Osteoblast (primary cell): ENCODE measurements around the gene SERPINA9. TPM values are rescaled to one million over a fixed set of nuclear protein-coding genes. Genes with fewer than 3 reads are reported as not detected.

ENCODE experiments used
- DNase-seq: peaks from one replicate; pipeline ENCODE4 v3.0.0; 2011; ENCODE audit warnings: low spot score, mixed read lengths; ENCODE audit not compliant: insufficient read length; ENCODE audit errors: missing footprints
- H2AFZ ChIP-seq: 2 replicates; pipeline ENCODE4 v1.6.0; 2011; ENCODE audit warnings: mild to moderate bottlenecking, low read length
- H3K27ac ChIP-seq: 2 replicates; pipeline ENCODE4 v1.5.1; 2011; ENCODE audit warnings: mild to moderate bottlenecking, low read depth, low read length, moderate library complexity
- H3K27me3 ChIP-seq: 2 replicates; pipeline ENCODE4 v1.6.0; 2012; ENCODE audit warnings: mild to moderate bottlenecking, control low read depth, inconsistent platforms, low read length, moderate library complexity; ENCODE audit not compliant: insufficient read depth
- H3K36me3 ChIP-seq: 2 replicates; pipeline ENCODE4 v1.5.1; 2011; ENCODE audit warnings: mild to moderate bottlenecking, low read length, control low read depth, moderate library complexity; ENCODE audit not compliant: insufficient read depth
- H3K4me1 ChIP-seq: 2 replicates; pipeline ENCODE4 v1.5.1; 2011; ENCODE audit warnings: mild to moderate bottlenecking, low read length, control low read depth, moderate library complexity; ENCODE audit not compliant: insufficient read depth
- H3K4me2 ChIP-seq: 2 replicates; pipeline ENCODE4 v1.6.0; 2011; ENCODE audit warnings: mild to moderate bottlenecking, low read length; ENCODE audit not compliant: insufficient read depth
- H3K4me3 ChIP-seq: fragments of 200-600 bp; sonication (generic); 3 replicates; pipeline ENCODE4 v1.5.1; 2012; ENCODE audit warnings: mild to moderate bottlenecking, low read length, inconsistent platforms; ENCODE audit not compliant: insufficient read depth
- H3K79me2 ChIP-seq: 2 replicates; pipeline ENCODE4 v1.6.0; 2012; ENCODE audit warnings: mild to moderate bottlenecking, low read length, control low read depth, inconsistent platforms; ENCODE audit not compliant: insufficient read depth
- H3K9me3 ChIP-seq: 2 replicates; pipeline ENCODE4 v1.5.1; 2011; ENCODE audit warnings: low read depth, low read length, control low read depth
- H4K20me1 ChIP-seq: 2 replicates; pipeline ENCODE4 v1.6.0; 2012; ENCODE audit warnings: mild to moderate bottlenecking, low read length, control low read depth; ENCODE audit not compliant: insufficient read depth
- total RNA-seq: library from RNA; depleted of rRNA; stranded (reverse); fragments of >200 nt; gene quantifications from 2 replicates; pipeline ENCODE4 v1.2.3, GENCODE V29; 2012
- TF ChIP-seq, protein P1 (sequence below): IDR thresholded peaks from 2 replicates; pipeline ENCODE4 v1.5.1; 2011; ENCODE audit warnings: mild to moderate bottlenecking, low read depth, low read length, moderate library complexity; ENCODE audit errors: extremely low read depth

SERPINA9 gene
- total RNA-seq, 1 donor: under 0.01 TPM

DNA sequence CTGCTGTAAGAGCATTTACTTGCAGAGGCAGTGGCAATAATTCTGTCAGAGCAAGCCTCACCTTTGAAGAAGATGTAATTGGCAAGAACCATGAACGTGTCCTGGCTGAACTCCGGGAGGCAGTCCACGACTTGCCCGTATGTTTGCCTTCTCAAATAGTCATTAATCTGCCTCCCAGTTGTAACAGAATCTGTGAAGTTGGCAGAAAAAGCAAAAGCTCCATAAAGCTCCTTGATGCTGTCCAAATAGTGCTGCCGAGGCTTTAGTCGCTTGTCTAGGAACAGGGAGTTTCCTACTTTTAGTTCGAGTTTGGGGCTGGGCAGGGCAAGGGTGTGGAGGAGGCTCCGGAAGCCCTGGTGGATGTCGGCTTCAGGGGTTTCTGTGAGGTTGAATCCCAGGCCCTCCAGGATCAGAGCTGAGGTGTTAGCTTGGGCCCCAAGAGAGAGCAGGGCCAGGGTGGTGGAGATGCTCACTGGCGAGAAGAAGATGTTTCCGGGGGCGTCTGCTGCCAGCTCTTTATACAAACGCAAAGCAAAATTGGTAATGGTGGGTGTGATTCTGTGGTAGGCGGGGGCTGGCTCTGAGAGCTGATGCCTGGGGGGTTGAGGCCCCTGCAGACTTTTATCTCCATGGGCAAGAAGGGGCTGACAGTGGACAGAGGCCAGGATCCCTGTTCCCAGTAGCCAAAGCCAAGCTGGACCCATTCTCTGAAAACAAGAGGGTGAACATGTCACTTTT, 27.8 kb downstream of the SERPINA9 start:
- TF ChIP-seq, protein P1, sequence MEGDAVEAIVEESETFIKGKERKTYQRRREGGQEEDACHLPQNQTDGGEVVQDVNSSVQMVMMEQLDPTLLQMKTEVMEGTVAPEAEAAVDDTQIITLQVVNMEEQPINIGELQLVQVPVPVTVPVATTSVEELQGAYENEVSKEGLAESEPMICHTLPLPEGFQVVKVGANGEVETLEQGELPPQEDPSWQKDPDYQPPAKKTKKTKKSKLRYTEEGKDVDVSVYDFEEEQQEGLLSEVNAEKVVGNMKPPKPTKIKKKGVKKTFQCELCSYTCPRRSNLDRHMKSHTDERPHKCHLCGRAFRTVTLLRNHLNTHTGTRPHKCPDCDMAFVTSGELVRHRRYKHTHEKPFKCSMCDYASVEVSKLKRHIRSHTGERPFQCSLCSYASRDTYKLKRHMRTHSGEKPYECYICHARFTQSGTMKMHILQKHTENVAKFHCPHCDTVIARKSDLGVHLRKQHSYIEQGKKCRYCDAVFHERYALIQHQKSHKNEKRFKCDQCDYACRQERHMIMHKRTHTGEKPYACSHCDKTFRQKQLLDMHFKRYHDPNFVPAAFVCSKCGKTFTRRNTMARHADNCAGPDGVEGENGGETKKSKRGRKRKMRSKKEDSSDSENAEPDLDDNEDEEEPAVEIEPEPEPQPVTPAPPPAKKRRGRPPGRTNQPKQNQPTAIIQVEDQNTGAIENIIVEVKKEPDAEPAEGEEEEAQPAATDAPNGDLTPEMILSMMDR: no peak
- no peak overlapping the region for H3K4me2 ChIP-seq
- H2AFZ ChIP-seq: no peak overlapping the region
- H3K4me1 ChIP-seq: no peaks in the 10 kb centered on the region
- H3K9me3 ChIP-seq: no peaks in the 10 kb centered on the region
- no peaks in the 10 kb centered on the region for H3K27me3 ChIP-seq
- no peak overlapping the region for H3K27ac ChIP-seq
- no peaks in the 10 kb centered on the region for H3K36me3 ChIP-seq
- DNase-seq: no peak
- H3K79me2 ChIP-seq: no peaks in the 10 kb centered on the region
- no peak overlapping the region for H3K4me3 ChIP-seq
- no peaks in the 10 kb centered on the region for H4K20me1 ChIP-seq

GRCh38 chr14:94447206-94447605, 28.8 kb downstream of the SERPINA9 start:
- Histone ChIP-seq H3K79me2 (no peaks in the 10 kb centered on the region), H3K36me3 (no peaks in the 10 kb centered on the region), H3K4me2 (no peak overlapping the region), H3K27ac (no peak overlapping the region), H2AFZ (no peak overlapping the region), H4K20me1 (no peaks in the 10 kb centered on the region), H3K4me1 (no peaks in the 10 kb centered on the region), H3K4me3 (no peak overlapping the region), H3K9me3 (no peaks in the 10 kb centered on the region), H3K27me3 (no peaks in the 10 kb centered on the region)
- TF ChIP-seq, protein P1: no peak
- DNase-seq: peak; percentile 61

- H3K79me2 ChIP-seq: no peaks in the 10 kb centered on the region
- no peak overlapping the region for H3K27ac ChIP-seq
- no peak overlapping the region for H3K4me3 ChIP-seq
- H3K4me1 ChIP-seq: no peaks in the 10 kb centered on the region
- no peaks in the 10 kb centered on the region for H3K36me3 ChIP-seq
- no peak for DNase-seq
- H3K9me3 ChIP-seq: no peaks in the 10 kb centered on the region
- no peak overlapping the region for H2AFZ ChIP-seq
- H3K27me3 ChIP-seq: no peaks in the 10 kb centered on the region
- TF ChIP-seq, protein P1: no peak
- H3K4me2 ChIP-seq: no peak overlapping the region
- H4K20me1 ChIP-seq: no peaks in the 10 kb centered on the region
Observed at GRCh38 chr14:94446126-94446525, 29.9 kb downstream of the SERPINA9 start.

DNA sequence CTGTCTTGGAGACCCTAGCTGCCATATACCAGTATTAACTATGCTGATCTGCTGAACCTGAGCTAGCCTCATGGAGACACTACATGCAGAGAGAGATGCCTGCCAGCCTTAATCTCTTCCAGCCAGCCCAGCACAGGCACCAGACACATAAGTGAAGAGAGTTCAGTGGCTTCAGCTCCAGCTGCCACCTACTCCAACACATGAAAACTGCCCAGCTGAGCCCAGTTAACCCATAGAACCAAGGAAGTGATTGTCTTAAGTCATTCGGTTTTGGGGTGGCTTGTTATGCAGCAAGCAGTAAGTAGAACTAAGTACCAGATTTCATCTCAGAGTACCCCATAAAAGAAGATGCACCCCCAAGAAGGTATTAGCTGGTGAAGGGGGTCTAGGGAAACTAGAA, 31.0 kb downstream of the SERPINA9 start:
- H4K20me1 ChIP-seq: no peaks in the 10 kb centered on the region
- peak; percentile 50 for DNase-seq
- no peak overlapping the region for H2AFZ ChIP-seq
- H3K4me2 ChIP-seq: no peak overlapping the region
- no peak overlapping the region for H3K27ac ChIP-seq
- no peak overlapping the region for H3K4me3 ChIP-seq
- H3K27me3 ChIP-seq: no peaks in the 10 kb centered on the region
- no peaks in the 10 kb centered on the region for H3K79me2 ChIP-seq
- TF ChIP-seq, protein P1: no peak
- H3K9me3 ChIP-seq: no peaks in the 10 kb centered on the region
- H3K4me1 ChIP-seq: no peaks in the 10 kb centered on the region
- no peaks in the 10 kb centered on the region for H3K36me3 ChIP-seq
